Vagina (tissue), 2 donors: Measurements from ENCODE around the gene CTNNA3.

Source experiments
- POLR2A ChIP-seq, 2 donors: fragments of 450-650 bp; IDR thresholded peaks; one replicate each; pipeline ENCODE4 v1.6.1; 2017; ENCODE audit warnings: antibody characterized with exemption in 2 of 2, mild to moderate bottlenecking in 2 of 2, moderate library complexity in 2 of 2
- TF ChIP-seq, protein P1 (sequence below), 3 experiments: fragments of 450-650 bp in 2 of 3; fragments of 200-600 bp in 1 of 3; sonication (generic) in 1 of 3; IDR thresholded peaks; one replicate each; pipeline ENCODE4 v1.5.1; 2017 to 2019; ENCODE audit warnings: antibody characterized with exemption in 3 of 3, mild to moderate bottlenecking in 2 of 3, moderate library complexity in 2 of 3

DNA sequence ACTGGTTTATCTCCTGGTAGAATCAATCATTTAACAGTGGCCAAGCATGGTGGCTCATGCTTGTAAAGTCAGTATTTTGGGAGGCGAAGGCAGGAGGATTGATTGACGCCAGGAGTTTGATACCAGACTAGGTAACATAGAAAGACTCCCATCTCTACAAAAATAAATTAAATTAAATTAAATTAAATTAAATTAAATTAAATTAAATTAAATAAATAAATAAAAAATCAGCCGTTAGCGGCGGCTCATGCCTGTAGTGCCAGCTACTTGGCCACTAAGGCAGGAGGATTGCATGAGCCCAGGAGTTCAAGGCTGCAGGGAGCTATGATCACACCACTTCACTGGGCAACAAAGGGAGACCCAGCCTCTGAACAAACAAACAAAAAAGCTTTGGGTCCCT lies 427.8 kb downstream of the CTNNA3 start:
- no peak for TF ChIP-seq POLR2A (IDR thresholded peaks at IDR 0.05)
- TF ChIP-seq, protein P1, sequence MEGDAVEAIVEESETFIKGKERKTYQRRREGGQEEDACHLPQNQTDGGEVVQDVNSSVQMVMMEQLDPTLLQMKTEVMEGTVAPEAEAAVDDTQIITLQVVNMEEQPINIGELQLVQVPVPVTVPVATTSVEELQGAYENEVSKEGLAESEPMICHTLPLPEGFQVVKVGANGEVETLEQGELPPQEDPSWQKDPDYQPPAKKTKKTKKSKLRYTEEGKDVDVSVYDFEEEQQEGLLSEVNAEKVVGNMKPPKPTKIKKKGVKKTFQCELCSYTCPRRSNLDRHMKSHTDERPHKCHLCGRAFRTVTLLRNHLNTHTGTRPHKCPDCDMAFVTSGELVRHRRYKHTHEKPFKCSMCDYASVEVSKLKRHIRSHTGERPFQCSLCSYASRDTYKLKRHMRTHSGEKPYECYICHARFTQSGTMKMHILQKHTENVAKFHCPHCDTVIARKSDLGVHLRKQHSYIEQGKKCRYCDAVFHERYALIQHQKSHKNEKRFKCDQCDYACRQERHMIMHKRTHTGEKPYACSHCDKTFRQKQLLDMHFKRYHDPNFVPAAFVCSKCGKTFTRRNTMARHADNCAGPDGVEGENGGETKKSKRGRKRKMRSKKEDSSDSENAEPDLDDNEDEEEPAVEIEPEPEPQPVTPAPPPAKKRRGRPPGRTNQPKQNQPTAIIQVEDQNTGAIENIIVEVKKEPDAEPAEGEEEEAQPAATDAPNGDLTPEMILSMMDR (IDR thresholded peaks at IDR 0.05) = no peak
